Peyer's patch (tissue), 4 donors: ENCODE measurements around the gene VWA5A. TPM values are rescaled to one million over a fixed set of nuclear protein-coding genes. Genes with fewer than 3 reads are reported as not detected.

ENCODE experiments used
- DNase-seq, 3 donors: peaks; one replicate each; pipeline ENCODE4 v3.0.0-alpha.2; 2017 to 2019
- H3K27ac ChIP-seq, 4 donors: fragments of 200-600 bp; sonication (generic); one replicate each; pipeline ENCODE4 v1.5.1; 2016 to 2019
- H3K27me3 ChIP-seq, 2 donors: fragments of 200-600 bp; sonication (generic); one replicate each; pipeline ENCODE4 v1.5.1; 2019
- H3K36me3 ChIP-seq, 3 donors: fragments of 200-600 bp; sonication (generic); one replicate each; pipeline ENCODE4 v1.5.1; 2016 to 2019
- H3K4me1 ChIP-seq, 4 donors: fragments of 200-600 bp; sonication (generic); one replicate each; pipeline ENCODE4 v1.5.1; 2016 to 2019
- H3K4me3 ChIP-seq, 4 donors: fragments of 200-600 bp; sonication (generic); 1 replicate in 3 of 4; 2 replicates in 1 of 4; pipeline ENCODE4 v1.5.1; 2016 to 2019; ENCODE audit warnings: mild to moderate bottlenecking in 1 of 4
- H3K9me3 ChIP-seq, 4 donors: fragments of 200-600 bp; sonication (generic); one replicate each; pipeline ENCODE4 v1.5.1; 2016 to 2019; ENCODE audit warnings: mild to moderate bottlenecking in 1 of 4
- POLR2A ChIP-seq, 2 donors: fragments of 450-650 bp; IDR thresholded peaks; one replicate each; pipeline ENCODE4 v1.5.1; 2017; ENCODE audit warnings: antibody characterized with exemption in 2 of 2, mild to moderate bottlenecking in 2 of 2, moderate library complexity in 2 of 2
- total RNA-seq, 4 donors: library from RNA; depleted of rRNA; stranded (reverse); fragments of >200 nt; gene quantifications; one replicate each; pipeline ENCODE4 v1.1.0, GENCODE V29; 2016
- TF ChIP-seq, protein P1 (sequence below), 6 experiments: fragments of 450-650 bp in 4 of 6; fragments of 200-600 bp in 2 of 6; sonication (generic) in 1 of 6; IDR thresholded peaks; one replicate each; pipeline ENCODE4 v1.5.1; 2017 to 2019; ENCODE audit warnings: antibody characterized with exemption in 6 of 6, mild to moderate bottlenecking in 3 of 6, moderate library complexity in 1 of 6

The VWA5A gene
- total RNA-seq, 4 donors from 2014 or later: 45.2 to 83.4 (median 62.6) TPM

GRCh38 chr11:124152770-124153407 lies 37.6 kb downstream of the VWA5A start:
- DNase-seq: no peak
- no peak overlapping the region for H3K27ac ChIP-seq
- no peaks in the 10 kb centered on the region for H3K36me3 ChIP-seq
- TF ChIP-seq, protein P1, sequence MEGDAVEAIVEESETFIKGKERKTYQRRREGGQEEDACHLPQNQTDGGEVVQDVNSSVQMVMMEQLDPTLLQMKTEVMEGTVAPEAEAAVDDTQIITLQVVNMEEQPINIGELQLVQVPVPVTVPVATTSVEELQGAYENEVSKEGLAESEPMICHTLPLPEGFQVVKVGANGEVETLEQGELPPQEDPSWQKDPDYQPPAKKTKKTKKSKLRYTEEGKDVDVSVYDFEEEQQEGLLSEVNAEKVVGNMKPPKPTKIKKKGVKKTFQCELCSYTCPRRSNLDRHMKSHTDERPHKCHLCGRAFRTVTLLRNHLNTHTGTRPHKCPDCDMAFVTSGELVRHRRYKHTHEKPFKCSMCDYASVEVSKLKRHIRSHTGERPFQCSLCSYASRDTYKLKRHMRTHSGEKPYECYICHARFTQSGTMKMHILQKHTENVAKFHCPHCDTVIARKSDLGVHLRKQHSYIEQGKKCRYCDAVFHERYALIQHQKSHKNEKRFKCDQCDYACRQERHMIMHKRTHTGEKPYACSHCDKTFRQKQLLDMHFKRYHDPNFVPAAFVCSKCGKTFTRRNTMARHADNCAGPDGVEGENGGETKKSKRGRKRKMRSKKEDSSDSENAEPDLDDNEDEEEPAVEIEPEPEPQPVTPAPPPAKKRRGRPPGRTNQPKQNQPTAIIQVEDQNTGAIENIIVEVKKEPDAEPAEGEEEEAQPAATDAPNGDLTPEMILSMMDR (IDR thresholded peaks at IDR 0.05): peak in 1 of 6 experiments; percentile 15
- TF ChIP-seq POLR2A (IDR thresholded peaks at IDR 0.05): no peak
- no peaks in the 10 kb centered on the region for H3K4me1 ChIP-seq
- H3K9me3 ChIP-seq: no peaks in the 10 kb centered on the region
- no peak overlapping the region for H3K4me3 ChIP-seq
- H3K27me3 ChIP-seq: no peaks in the 10 kb centered on the region

DNA sequence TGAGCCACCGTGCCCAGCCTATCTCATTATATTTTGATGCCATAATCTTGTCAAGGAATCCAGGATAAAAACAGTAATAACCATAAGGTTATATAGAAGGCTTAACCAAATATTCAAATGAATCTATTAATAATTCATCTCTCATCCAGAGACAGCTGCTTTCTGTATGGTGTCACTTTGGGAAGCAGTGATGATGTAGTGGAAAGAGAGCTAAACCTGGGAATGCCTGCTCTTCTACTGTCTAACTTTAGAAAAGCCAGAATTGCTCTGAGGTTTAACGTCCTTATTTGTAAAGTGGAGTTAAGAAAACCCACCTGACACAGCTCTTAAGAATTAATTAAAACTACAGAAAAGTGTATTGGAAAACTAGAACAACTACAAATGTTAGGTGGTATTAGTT lies 38.6 kb downstream of the VWA5A start:
- no peaks in the 10 kb centered on the region for H3K4me1 ChIP-seq
- TF ChIP-seq POLR2A (IDR thresholded peaks at IDR 0.05): no peak
- TF ChIP-seq, protein P1 (IDR thresholded peaks at IDR 0.05): no peak
- no peaks in the 10 kb centered on the region for H3K27me3 ChIP-seq
- no peak overlapping the region for H3K4me3 ChIP-seq
- no peak for DNase-seq
- no peaks in the 10 kb centered on the region for H3K36me3 ChIP-seq
- H3K27ac ChIP-seq: no peak overlapping the region
- H3K9me3 ChIP-seq: no peaks in the 10 kb centered on the region

DNA sequence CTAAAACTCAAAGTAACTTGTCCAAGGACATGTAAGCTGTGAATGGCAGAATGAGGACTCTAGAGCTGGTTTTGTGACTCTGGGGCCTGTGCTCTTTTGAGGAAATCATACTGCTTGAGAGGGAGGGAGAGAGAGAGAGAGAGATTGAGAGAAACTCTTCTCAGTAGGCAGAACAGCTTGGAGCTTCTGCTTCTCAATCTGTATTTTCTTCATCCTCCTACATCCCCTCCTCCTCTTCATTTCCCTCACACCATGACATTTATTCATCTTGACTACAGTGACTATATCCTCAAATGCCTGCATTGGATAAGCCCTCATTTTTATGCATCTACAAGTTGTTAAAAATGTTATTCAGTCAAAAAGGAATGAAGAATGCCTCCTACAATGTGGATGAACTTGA lies 44.2 kb downstream of the VWA5A start:
- no peak overlapping the region for H3K4me3 ChIP-seq
- no peak for TF ChIP-seq POLR2A (IDR thresholded peaks at IDR 0.05)
- TF ChIP-seq, protein P1 (IDR thresholded peaks at IDR 0.05): no peak
- no peak for DNase-seq

GRCh38 chr11:124160986-124161385 lies 45.7 kb downstream of the VWA5A start:
- no peaks in the 10 kb centered on the region for H3K27me3 ChIP-seq
- H3K9me3 ChIP-seq: no peaks in the 10 kb centered on the region
- no peaks in the 10 kb centered on the region for H3K36me3 ChIP-seq
- DNase-seq: no peak
- H3K4me3 ChIP-seq: no peak overlapping the region
- no peak overlapping the region for H3K27ac ChIP-seq
- TF ChIP-seq, protein P1 (IDR thresholded peaks at IDR 0.05): no peak
- TF ChIP-seq POLR2A (IDR thresholded peaks at IDR 0.05): no peak
- no peaks in the 10 kb centered on the region for H3K4me1 ChIP-seq

More for the DNA sequence above, 44.2 kb downstream of the VWA5A start:
- Histone ChIP-seq H3K4me1 (no peaks in the 10 kb centered on the region), H3K36me3 (no peaks in the 10 kb centered on the region), H3K9me3 (no peaks in the 10 kb centered on the region), H3K27me3 (no peaks in the 10 kb centered on the region), H3K27ac (no peak overlapping the region)

- no peak for TF ChIP-seq POLR2A (IDR thresholded peaks at IDR 0.05)
- TF ChIP-seq, protein P1 (IDR thresholded peaks at IDR 0.05): no peak
- Histone ChIP-seq H3K27me3 (no peaks in the 10 kb centered on the region), H3K4me3 (no peak overlapping the region)
Measured at GRCh38 chr11:124167826-124168231, 52.6 kb downstream of the VWA5A start.

More at GRCh38 chr11:124167826-124168231, 52.6 kb downstream of the VWA5A start:
- Histone ChIP-seq H3K9me3 (no peaks in the 10 kb centered on the region), H3K36me3 (no peaks in the 10 kb centered on the region), H3K4me1 (no peaks in the 10 kb centered on the region), H3K27ac (no peak overlapping the region)
- no peak for DNase-seq
